GM23338 (cell line): ENCODE measurements around the gene MEGF6.

Experiments
- EZH2 ChIP-seq: fragments of 200-600 bp; sonication (generic); IDR thresholded peaks from one replicate; pipeline ENCODE4 v1.8.0; 2017; ENCODE audit warnings: antibody characterized with exemption, mild to moderate bottlenecking, low read depth; ENCODE audit not compliant: unreplicated experiment
- EZH2phosphoT487 ChIP-seq: fragments of 200-600 bp; sonication (generic); IDR thresholded peaks from one replicate; pipeline ENCODE4 v1.8.1; 2018; ENCODE audit warnings: antibody characterized with exemption; ENCODE audit not compliant: unreplicated experiment
- JUNB ChIP-seq: IDR thresholded peaks from one replicate; pipeline ENCODE4 v1.6.1; 2016; ENCODE audit warnings: antibody characterized with exemption; ENCODE audit not compliant: unreplicated experiment
- NANOG ChIP-seq: IDR thresholded peaks from 2 replicates; pipeline ENCODE4 v1.6.1; 2016; ENCODE audit warnings: antibody characterized with exemption, borderline replicate concordance
- POLR2AphosphoS5 ChIP-seq: IDR thresholded peaks from 2 replicates; pipeline ENCODE4 v1.6.1; 2016; ENCODE audit warnings: antibody characterized with exemption, low read depth
- REST ChIP-seq: IDR thresholded peaks from one replicate; pipeline ENCODE4 v1.6.1; 2018; ENCODE audit warnings: antibody characterized with exemption; ENCODE audit not compliant: unreplicated experiment
- STAT1 ChIP-seq: IDR thresholded peaks from one replicate; pipeline ENCODE4 v1.6.1; 2016; ENCODE audit warnings: antibody characterized with exemption; ENCODE audit not compliant: unreplicated experiment
- ZNF331 ChIP-seq: fragments of 250-450 bp; sonication (Bioruptor Pico); IDR thresholded peaks from 2 replicates; pipeline ENCODE4 v1.5.0; 2020; ENCODE audit warnings: low read depth, mild to moderate bottlenecking, moderate library complexity
- TF ChIP-seq, protein P1 (sequence below), 2 experiments: fragments of 200-600 bp in 1 of 2; sonication (generic) in 1 of 2; conservative IDR thresholded peaks; 2 replicates each; pipeline versions ENCODE4 v1.5.1 to v1.6.1; 2016 to 2017; ENCODE audit warnings: antibody characterized with exemption in 2 of 2, low read depth in 2 of 2, mild to moderate bottlenecking in 2 of 2, moderate library complexity in 1 of 2

- TF ChIP-seq POLR2AphosphoS5: no peak
- no peak for TF ChIP-seq NANOG
- TF ChIP-seq REST: no peak
- TF ChIP-seq EZH2phosphoT487: no peak
- no peak for TF ChIP-seq EZH2
- TF ChIP-seq, protein P1, sequence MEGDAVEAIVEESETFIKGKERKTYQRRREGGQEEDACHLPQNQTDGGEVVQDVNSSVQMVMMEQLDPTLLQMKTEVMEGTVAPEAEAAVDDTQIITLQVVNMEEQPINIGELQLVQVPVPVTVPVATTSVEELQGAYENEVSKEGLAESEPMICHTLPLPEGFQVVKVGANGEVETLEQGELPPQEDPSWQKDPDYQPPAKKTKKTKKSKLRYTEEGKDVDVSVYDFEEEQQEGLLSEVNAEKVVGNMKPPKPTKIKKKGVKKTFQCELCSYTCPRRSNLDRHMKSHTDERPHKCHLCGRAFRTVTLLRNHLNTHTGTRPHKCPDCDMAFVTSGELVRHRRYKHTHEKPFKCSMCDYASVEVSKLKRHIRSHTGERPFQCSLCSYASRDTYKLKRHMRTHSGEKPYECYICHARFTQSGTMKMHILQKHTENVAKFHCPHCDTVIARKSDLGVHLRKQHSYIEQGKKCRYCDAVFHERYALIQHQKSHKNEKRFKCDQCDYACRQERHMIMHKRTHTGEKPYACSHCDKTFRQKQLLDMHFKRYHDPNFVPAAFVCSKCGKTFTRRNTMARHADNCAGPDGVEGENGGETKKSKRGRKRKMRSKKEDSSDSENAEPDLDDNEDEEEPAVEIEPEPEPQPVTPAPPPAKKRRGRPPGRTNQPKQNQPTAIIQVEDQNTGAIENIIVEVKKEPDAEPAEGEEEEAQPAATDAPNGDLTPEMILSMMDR (conservative IDR thresholded peaks at IDR 0.05; ENCODE audit: low read depth in 2 of 2): no peak
- no peak for TF ChIP-seq ZNF331 (CRISPR knock-in tag)
- no peak for TF ChIP-seq JUNB
- no peak for TF ChIP-seq STAT1
Measured at GRCh38 chr1:3474421-3474820, 136.9 kb downstream of the MEGF6 start.
